ENCODE data around the gene TXLNB.

DNA sequence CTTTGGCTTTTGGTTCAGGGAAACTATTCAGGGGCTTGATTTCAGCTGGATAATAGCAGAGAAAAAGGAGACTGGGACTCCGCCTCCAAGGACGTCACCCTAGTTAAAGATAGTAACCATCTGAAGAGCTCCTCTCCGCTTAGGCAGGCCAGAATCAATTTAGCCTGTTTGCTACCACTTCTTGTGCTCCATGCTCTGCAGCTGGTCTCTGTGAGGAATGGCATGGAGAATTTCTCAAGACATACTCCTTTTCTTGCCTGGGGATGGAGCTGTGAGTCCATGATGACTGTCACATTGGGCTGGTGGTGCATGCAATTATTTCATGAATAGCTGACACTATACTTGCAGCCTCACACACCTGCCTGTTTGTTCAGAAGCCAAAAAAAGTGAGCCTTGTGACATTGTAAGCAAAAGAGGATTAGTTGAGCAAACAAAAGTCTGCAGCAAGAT is 61.4 kb downstream of the TXLNB start:
- TF ChIP-seq, protein P1, sequence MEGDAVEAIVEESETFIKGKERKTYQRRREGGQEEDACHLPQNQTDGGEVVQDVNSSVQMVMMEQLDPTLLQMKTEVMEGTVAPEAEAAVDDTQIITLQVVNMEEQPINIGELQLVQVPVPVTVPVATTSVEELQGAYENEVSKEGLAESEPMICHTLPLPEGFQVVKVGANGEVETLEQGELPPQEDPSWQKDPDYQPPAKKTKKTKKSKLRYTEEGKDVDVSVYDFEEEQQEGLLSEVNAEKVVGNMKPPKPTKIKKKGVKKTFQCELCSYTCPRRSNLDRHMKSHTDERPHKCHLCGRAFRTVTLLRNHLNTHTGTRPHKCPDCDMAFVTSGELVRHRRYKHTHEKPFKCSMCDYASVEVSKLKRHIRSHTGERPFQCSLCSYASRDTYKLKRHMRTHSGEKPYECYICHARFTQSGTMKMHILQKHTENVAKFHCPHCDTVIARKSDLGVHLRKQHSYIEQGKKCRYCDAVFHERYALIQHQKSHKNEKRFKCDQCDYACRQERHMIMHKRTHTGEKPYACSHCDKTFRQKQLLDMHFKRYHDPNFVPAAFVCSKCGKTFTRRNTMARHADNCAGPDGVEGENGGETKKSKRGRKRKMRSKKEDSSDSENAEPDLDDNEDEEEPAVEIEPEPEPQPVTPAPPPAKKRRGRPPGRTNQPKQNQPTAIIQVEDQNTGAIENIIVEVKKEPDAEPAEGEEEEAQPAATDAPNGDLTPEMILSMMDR (IDR thresholded peaks at IDR 0.05), result no peak
- TF ChIP-seq POLR2A (IDR thresholded peaks at IDR 0.05) (no peak), POLR2AphosphoS5 (IDR thresholded peaks at IDR 0.05; ENCODE audit: insufficient read depth in 1 of 2, low read depth in 1 of 2) (no peak)
